Measurements from ENCODE around the gene PCP4L1.
A peak's percentile ranks its signal among the peaks of the same experiment; 100 is the strongest.
"Not testable (repeated sequence)": the region's sequence is repeated elsewhere in the genome, so short reads cannot be mapped to it uniquely, and the experiment has no call there.

Gene PCP4L1

GRCh38 chr1:161228032-161228431, 30.5 kb upstream of the PCP4L1 start:
- H3K4me3 ChIP-seq (ENCODE audit: low read length in 2 of 2): peak overlapping the region in 1 of 2 donors; percentile 67
- H3K9ac ChIP-seq (ENCODE audit: low read depth in 1 of 2, low read length in 2 of 2): no peak overlapping the region
- peaks cover 20 to 22% of the 10 kb centered on the region in 2 donors for H3K36me3 ChIP-seq (ENCODE audit: control insufficient read depth in 2 of 2, insufficient read depth in 2 of 2, low read length in 2 of 2)
- H3K4me1 ChIP-seq (ENCODE audit: control insufficient read depth in 2 of 2, insufficient read depth in 2 of 2, low read length in 2 of 2): peaks cover 17 to 21% of the 10 kb centered on the region in 2 donors
- no peak overlapping the region for H3K27ac ChIP-seq (ENCODE audit: low read depth in 2 of 2, low read length in 2 of 2)
- H3K27me3 ChIP-seq (ENCODE audit: control insufficient read depth in 2 of 2, insufficient read depth in 2 of 2, low read length in 2 of 2): no peaks in the 10 kb centered on the region
- no peaks in the 10 kb centered on the region for H3K9me3 ChIP-seq (ENCODE audit: control insufficient read depth in 2 of 2, low read length in 2 of 2)

- Histone ChIP-seq H3K36me3 (ENCODE audit: control insufficient read depth in 2 of 2, insufficient read depth in 2 of 2, low read length in 2 of 2) (peaks cover 20 to 22% of the 10 kb centered on the region in 2 donors), H3K27me3 (ENCODE audit: control insufficient read depth in 2 of 2, insufficient read depth in 2 of 2, low read length in 2 of 2) (no peaks in the 10 kb centered on the region), H3K27ac (ENCODE audit: low read depth in 2 of 2, low read length in 2 of 2) (no peak overlapping the region), H3K9ac (ENCODE audit: low read depth in 1 of 2, low read length in 2 of 2) (no peak overlapping the region), H3K4me1 (ENCODE audit: control insufficient read depth in 2 of 2, insufficient read depth in 2 of 2, low read length in 2 of 2) (peaks cover 17 to 21% of the 10 kb centered on the region in 2 donors), H3K9me3 (ENCODE audit: control insufficient read depth in 2 of 2, low read length in 2 of 2) (no peaks in the 10 kb centered on the region), H3K4me3 (ENCODE audit: low read length in 2 of 2) (no peak overlapping the region)
Observed at GRCh38 chr1:161229896-161230295, 28.6 kb upstream of the PCP4L1 start.

- Histone ChIP-seq H3K27me3 (ENCODE audit: control insufficient read depth in 2 of 2, insufficient read depth in 2 of 2, low read length in 2 of 2) (no peaks in the 10 kb centered on the region), H3K4me1 (ENCODE audit: control insufficient read depth in 2 of 2, insufficient read depth in 2 of 2, low read length in 2 of 2) (peaks cover 11 to 15% of the 10 kb centered on the region in 2 donors), H3K4me3 (ENCODE audit: low read length in 2 of 2) (no peak overlapping the region), H3K9me3 (ENCODE audit: control insufficient read depth in 2 of 2, low read length in 2 of 2) (no peaks in the 10 kb centered on the region), H3K9ac (ENCODE audit: low read depth in 1 of 2, low read length in 2 of 2) (no peak overlapping the region), H3K27ac (ENCODE audit: low read depth in 2 of 2, low read length in 2 of 2) (no peak overlapping the region), H3K36me3 (ENCODE audit: control insufficient read depth in 2 of 2, insufficient read depth in 2 of 2, low read length in 2 of 2) (peaks cover 20 to 22% of the 10 kb centered on the region in 2 donors)
Observed at GRCh38 chr1:161230762-161231161, 27.8 kb upstream of the PCP4L1 start.

- H3K9me3 ChIP-seq (ENCODE audit: control insufficient read depth in 2 of 2, low read length in 2 of 2): no peaks in the 10 kb centered on the region
- H3K36me3 ChIP-seq (ENCODE audit: control insufficient read depth in 2 of 2, insufficient read depth in 2 of 2, low read length in 2 of 2): peaks cover 20 to 22% of the 10 kb centered on the region in 2 donors
- H3K9ac ChIP-seq (ENCODE audit: low read depth in 1 of 2, low read length in 2 of 2): no peak overlapping the region
- H3K27me3 ChIP-seq (ENCODE audit: control insufficient read depth in 2 of 2, insufficient read depth in 2 of 2, low read length in 2 of 2): no peaks in the 10 kb centered on the region
- H3K4me3 ChIP-seq (ENCODE audit: low read length in 2 of 2): no peak overlapping the region
- H3K27ac ChIP-seq (ENCODE audit: low read depth in 2 of 2, low read length in 2 of 2): no peak overlapping the region
- no peaks in the 10 kb centered on the region for H3K4me1 ChIP-seq (ENCODE audit: control insufficient read depth in 2 of 2, insufficient read depth in 2 of 2, low read length in 2 of 2)
Observed at GRCh38 chr1:161233102-161233501, 25.4 kb upstream of the PCP4L1 start.

GRCh38 chr1:161235957-161236775, 22.4 kb upstream of the PCP4L1 start:
- H3K4me3 ChIP-seq (ENCODE audit: low read length in 2 of 2): no peak overlapping the region
- H3K4me1 ChIP-seq (ENCODE audit: control insufficient read depth in 2 of 2, insufficient read depth in 2 of 2, low read length in 2 of 2): no peaks in the 10 kb centered on the region
- no peak overlapping the region for H3K9ac ChIP-seq (ENCODE audit: low read depth in 1 of 2, low read length in 2 of 2)
- H3K9me3 ChIP-seq (ENCODE audit: control insufficient read depth in 2 of 2, low read length in 2 of 2): no peaks in the 10 kb centered on the region
- no peak overlapping the region for H3K27ac ChIP-seq (ENCODE audit: low read depth in 2 of 2, low read length in 2 of 2)
- H3K36me3 ChIP-seq (ENCODE audit: control insufficient read depth in 2 of 2, insufficient read depth in 2 of 2, low read length in 2 of 2): no peaks in the 10 kb centered on the region
- H3K27me3 ChIP-seq (ENCODE audit: control insufficient read depth in 2 of 2, insufficient read depth in 2 of 2, low read length in 2 of 2): no peaks in the 10 kb centered on the region

GRCh38 chr1:161238039-161238473, 20.5 kb upstream of the PCP4L1 start, which contains the start of gene NR1I3:
NR1I3 (minus strand) TSS chr1:161238203; CDS start chr1:161236565, 1,638 bp downstream.
- Histone ChIP-seq H3K4me1 (ENCODE audit: control insufficient read depth in 2 of 2, insufficient read depth in 2 of 2, low read length in 2 of 2) (no peaks in the 10 kb centered on the region), H3K27ac (ENCODE audit: low read depth in 2 of 2, low read length in 2 of 2) (no peak within 1 kb of the TSS), H3K9me3 (ENCODE audit: control insufficient read depth in 2 of 2, low read length in 2 of 2) (no peaks in the 10 kb centered on the region), H3K4me3 (ENCODE audit: low read length in 2 of 2) (no peak within 1 kb of the TSS), H3K36me3 (ENCODE audit: control insufficient read depth in 2 of 2, insufficient read depth in 2 of 2, low read length in 2 of 2) (no peaks in the 10 kb centered on the region), H3K9ac (ENCODE audit: low read depth in 1 of 2, low read length in 2 of 2) (no peak within 1 kb of the TSS), H3K27me3 (ENCODE audit: control insufficient read depth in 2 of 2, insufficient read depth in 2 of 2, low read length in 2 of 2) (no peaks in the 10 kb centered on the region)

- no peaks in the 10 kb centered on the region for H3K27me3 ChIP-seq (ENCODE audit: control insufficient read depth in 2 of 2, insufficient read depth in 2 of 2, low read length in 2 of 2)
- no peak overlapping the region for H3K9ac ChIP-seq (ENCODE audit: low read depth in 1 of 2, low read length in 2 of 2)
- no peaks in the 10 kb centered on the region for H3K36me3 ChIP-seq (ENCODE audit: control insufficient read depth in 2 of 2, insufficient read depth in 2 of 2, low read length in 2 of 2)
- H3K27ac ChIP-seq (ENCODE audit: low read depth in 2 of 2, low read length in 2 of 2): no peak overlapping the region
- H3K9me3 ChIP-seq (ENCODE audit: control insufficient read depth in 2 of 2, low read length in 2 of 2): no peaks in the 10 kb centered on the region
- H3K4me3 ChIP-seq (ENCODE audit: low read length in 2 of 2): no peak overlapping the region
- H3K4me1 ChIP-seq (ENCODE audit: control insufficient read depth in 2 of 2, insufficient read depth in 2 of 2, low read length in 2 of 2): no peaks in the 10 kb centered on the region
Observed at GRCh38 chr1:161241682-161242081, 16.9 kb upstream of the PCP4L1 start.

GRCh38 chr1:161242313-161242712, 16.2 kb upstream of the PCP4L1 start:
- Histone ChIP-seq H3K27me3 (ENCODE audit: control insufficient read depth in 2 of 2, insufficient read depth in 2 of 2, low read length in 2 of 2) (no peaks in the 10 kb centered on the region), H3K9me3 (ENCODE audit: control insufficient read depth in 2 of 2, low read length in 2 of 2) (no peaks in the 10 kb centered on the region), H3K4me1 (ENCODE audit: control insufficient read depth in 2 of 2, insufficient read depth in 2 of 2, low read length in 2 of 2) (no peaks in the 10 kb centered on the region), H3K4me3 (ENCODE audit: low read length in 2 of 2) (no peak overlapping the region), H3K36me3 (ENCODE audit: control insufficient read depth in 2 of 2, insufficient read depth in 2 of 2, low read length in 2 of 2) (no peaks in the 10 kb centered on the region), H3K9ac (ENCODE audit: low read depth in 1 of 2, low read length in 2 of 2) (no peak overlapping the region), H3K27ac (ENCODE audit: low read depth in 2 of 2, low read length in 2 of 2) (no peak overlapping the region)

- no peaks in the 10 kb centered on the region for H3K4me1 ChIP-seq (ENCODE audit: control insufficient read depth in 2 of 2, insufficient read depth in 2 of 2, low read length in 2 of 2)
- H3K36me3 ChIP-seq (ENCODE audit: control insufficient read depth in 2 of 2, insufficient read depth in 2 of 2, low read length in 2 of 2): no peaks in the 10 kb centered on the region
- peaks cover 0 to 1% of the 10 kb centered on the region in 2 donors for H3K9me3 ChIP-seq (ENCODE audit: control insufficient read depth in 2 of 2, low read length in 2 of 2)
- H3K27me3 ChIP-seq (ENCODE audit: control insufficient read depth in 2 of 2, insufficient read depth in 2 of 2, low read length in 2 of 2): no peaks in the 10 kb centered on the region
- no peak overlapping the region for H3K4me3 ChIP-seq (ENCODE audit: low read length in 2 of 2)
- H3K27ac ChIP-seq (ENCODE audit: low read depth in 2 of 2, low read length in 2 of 2): no peak overlapping the region
- no peak overlapping the region for H3K9ac ChIP-seq (ENCODE audit: low read depth in 1 of 2, low read length in 2 of 2)
Observed at GRCh38 chr1:161244888-161245287, 13.7 kb upstream of the PCP4L1 start.

- not testable (repeated sequence) for H3K4me3 ChIP-seq (ENCODE audit: low read length in 2 of 2); H3K27me3 ChIP-seq (ENCODE audit: control insufficient read depth in 2 of 2, insufficient read depth in 2 of 2, low read length in 2 of 2); H3K4me1 ChIP-seq (ENCODE audit: control insufficient read depth in 2 of 2, insufficient read depth in 2 of 2, low read length in 2 of 2); H3K36me3 ChIP-seq (ENCODE audit: control insufficient read depth in 2 of 2, insufficient read depth in 2 of 2, low read length in 2 of 2); H3K9ac ChIP-seq (ENCODE audit: low read depth in 1 of 2, low read length in 2 of 2); H3K9me3 ChIP-seq (ENCODE audit: control insufficient read depth in 2 of 2, low read length in 2 of 2); H3K27ac ChIP-seq (ENCODE audit: low read depth in 2 of 2, low read length in 2 of 2)
Observed at GRCh38 chr1:161250100-161250499, 8.4 kb upstream of the PCP4L1 start.

Measured in mucosa of rectum (tissue), 2 donors.